Measurements from ENCODE around the gene UBE2E2. TPM values are rescaled to one million over a fixed set of nuclear protein-coding genes. Genes with fewer than 3 reads are reported as not detected.

Gene UBE2E2
- total RNA-seq, 3 donors from 2014 or later (not counting 1 experiment from before 2014, with no cell fraction given): 4.8 to 6.1 (median 5.3) TPM

DNA sequence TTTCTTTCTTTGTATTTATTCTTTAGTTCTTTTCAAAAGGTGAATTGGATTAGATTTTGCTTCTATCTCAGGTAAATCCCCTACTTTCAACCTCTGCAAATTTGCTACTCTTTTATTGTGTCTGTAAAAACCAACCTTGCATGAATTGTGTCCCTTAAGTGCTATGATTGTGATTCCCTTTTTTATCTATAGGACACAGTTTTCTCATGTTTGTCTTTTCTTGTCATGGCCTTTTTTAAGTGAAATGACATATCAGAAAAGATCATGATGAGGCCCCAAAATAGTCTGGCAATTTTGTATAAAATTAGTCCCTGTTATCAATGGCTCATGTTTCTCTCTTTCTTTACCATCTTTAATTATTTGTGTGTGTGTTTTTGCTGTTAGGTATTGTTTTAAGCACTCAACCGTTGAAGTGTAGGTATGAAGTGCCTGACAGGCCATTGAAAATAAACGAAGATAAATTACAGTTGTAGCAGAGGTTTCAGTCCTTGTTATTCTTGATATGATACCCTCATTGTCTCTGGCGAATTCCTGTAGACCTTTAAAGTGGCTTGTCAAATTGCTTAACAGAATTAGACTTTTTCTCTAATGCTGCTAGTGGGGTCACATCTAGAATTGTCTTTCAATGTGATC, 184.3 kb downstream of the UBE2E2 start:
- no peak overlapping the region for H3K27ac Mint-ChIP-seq
- no peak overlapping the region for H3K4me3 ChIP-seq (ENCODE audit: low read length)
- TF ChIP-seq, protein P1, sequence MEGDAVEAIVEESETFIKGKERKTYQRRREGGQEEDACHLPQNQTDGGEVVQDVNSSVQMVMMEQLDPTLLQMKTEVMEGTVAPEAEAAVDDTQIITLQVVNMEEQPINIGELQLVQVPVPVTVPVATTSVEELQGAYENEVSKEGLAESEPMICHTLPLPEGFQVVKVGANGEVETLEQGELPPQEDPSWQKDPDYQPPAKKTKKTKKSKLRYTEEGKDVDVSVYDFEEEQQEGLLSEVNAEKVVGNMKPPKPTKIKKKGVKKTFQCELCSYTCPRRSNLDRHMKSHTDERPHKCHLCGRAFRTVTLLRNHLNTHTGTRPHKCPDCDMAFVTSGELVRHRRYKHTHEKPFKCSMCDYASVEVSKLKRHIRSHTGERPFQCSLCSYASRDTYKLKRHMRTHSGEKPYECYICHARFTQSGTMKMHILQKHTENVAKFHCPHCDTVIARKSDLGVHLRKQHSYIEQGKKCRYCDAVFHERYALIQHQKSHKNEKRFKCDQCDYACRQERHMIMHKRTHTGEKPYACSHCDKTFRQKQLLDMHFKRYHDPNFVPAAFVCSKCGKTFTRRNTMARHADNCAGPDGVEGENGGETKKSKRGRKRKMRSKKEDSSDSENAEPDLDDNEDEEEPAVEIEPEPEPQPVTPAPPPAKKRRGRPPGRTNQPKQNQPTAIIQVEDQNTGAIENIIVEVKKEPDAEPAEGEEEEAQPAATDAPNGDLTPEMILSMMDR (IDR thresholded peaks at IDR 0.05): no peak
- H3K4me3 Mint-ChIP-seq: no peak overlapping the region
- no peaks in the 10 kb centered on the region for H3K36me3 Mint-ChIP-seq
- H3K9me3 Mint-ChIP-seq: no peaks in the 10 kb centered on the region
- H3K4me1 ChIP-seq (ENCODE audit: control insufficient read depth, insufficient read depth, low read length): no peaks in the 10 kb centered on the region
- peaks cover 0 to 2% of the 10 kb centered on the region in 2 donors for H3K4me1 Mint-ChIP-seq
- WGBS (ENCODE audit: insufficient coverage): 78% methylated on average over 3 of the region's 3 CpGs
- H3K27me3 Mint-ChIP-seq (ENCODE audit: low read depth in 2 of 2): peaks cover 0 to 6% of the 10 kb centered on the region in 2 donors
- H3K27me3 ChIP-seq (ENCODE audit: control insufficient read depth, insufficient read depth, low read length): no peaks in the 10 kb centered on the region
- intact Hi-C loops (cut with micrococcal nuclease): no loop called here
- DNase-seq (no peak), ATAC-seq (no peak)
- H3K27ac ChIP-seq (ENCODE audit: low read length): no peak overlapping the region
- H3K9me3 ChIP-seq (ENCODE audit: control insufficient read depth, insufficient read depth, low read length): no peaks in the 10 kb centered on the region
- H3K36me3 ChIP-seq (ENCODE audit: control insufficient read depth, insufficient read depth, low read length): no peaks in the 10 kb centered on the region

DNA sequence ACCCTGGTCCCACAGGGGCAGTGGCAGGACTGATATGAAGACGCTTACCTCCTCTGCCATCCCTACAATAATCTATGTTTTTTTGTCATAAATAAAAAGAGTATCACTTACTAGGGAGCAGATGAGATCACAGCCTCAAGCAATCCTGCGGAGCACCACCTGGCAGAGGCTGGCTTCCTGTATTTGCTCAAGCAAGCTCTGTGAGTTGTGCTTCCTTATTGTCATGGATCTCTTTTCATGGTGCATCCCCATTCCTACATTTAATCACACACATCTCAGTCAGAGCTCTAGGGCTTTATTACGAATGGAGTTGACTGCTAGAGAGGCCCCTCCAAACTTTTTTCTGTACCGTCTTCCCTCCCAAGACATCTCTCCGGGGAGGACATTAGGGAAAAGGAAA, 186.0 kb downstream of the UBE2E2 start:
- H3K27me3 ChIP-seq (ENCODE audit: control insufficient read depth, insufficient read depth, low read length): no peaks in the 10 kb centered on the region
- intact Hi-C loops (cut with micrococcal nuclease): no loop called here
- WGBS (ENCODE audit: insufficient coverage): 83% methylated on average over 4 of the region's 5 CpGs
- H3K4me3 Mint-ChIP-seq: no peak overlapping the region
- H3K4me1 ChIP-seq (ENCODE audit: control insufficient read depth, insufficient read depth, low read length): no peaks in the 10 kb centered on the region
- H3K36me3 ChIP-seq (ENCODE audit: control insufficient read depth, insufficient read depth, low read length): no peaks in the 10 kb centered on the region
- no peak overlapping the region for H3K27ac Mint-ChIP-seq
- no peak overlapping the region for H3K27ac ChIP-seq (ENCODE audit: low read length)
- peaks cover 0 to 6% of the 10 kb centered on the region in 2 donors for H3K4me1 Mint-ChIP-seq
- ATAC-seq: no peak
- TF ChIP-seq, protein P1 (IDR thresholded peaks at IDR 0.05): no peak
- peaks cover 0 to 8% of the 10 kb centered on the region in 2 donors for H3K27me3 Mint-ChIP-seq (ENCODE audit: low read depth in 2 of 2)
- no peaks in the 10 kb centered on the region for H3K36me3 Mint-ChIP-seq
- H3K4me3 ChIP-seq (ENCODE audit: low read length): no peak overlapping the region
- H3K9me3 Mint-ChIP-seq: no peaks in the 10 kb centered on the region
- no peak for DNase-seq
- no peaks in the 10 kb centered on the region for H3K9me3 ChIP-seq (ENCODE audit: control insufficient read depth, insufficient read depth, low read length)

DNA sequence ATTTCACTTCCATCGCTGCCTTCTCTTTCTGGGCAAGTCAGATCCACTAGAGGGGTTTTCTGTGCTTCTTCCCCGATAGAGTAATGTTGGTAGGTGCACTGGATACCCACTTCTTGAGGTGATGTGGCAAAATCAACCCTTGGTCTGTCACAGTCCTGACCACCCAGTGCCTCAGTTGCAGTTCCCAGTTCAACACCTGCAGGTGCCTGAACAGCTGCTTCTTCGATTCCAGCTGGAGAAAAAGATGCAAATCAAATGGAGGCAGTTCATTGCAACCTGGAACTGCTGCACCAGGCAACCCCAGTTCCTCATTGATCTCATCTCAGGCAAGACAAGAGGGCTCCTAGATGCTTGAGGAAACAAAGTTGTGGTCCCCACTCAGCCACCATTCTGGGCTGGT, 186.6 kb downstream of the UBE2E2 start:
- Mint-ChIP-seq H3K4me3 (no peak overlapping the region), H3K27ac (no peak overlapping the region), H3K36me3 (no peaks in the 10 kb centered on the region), H3K27me3 (ENCODE audit: low read depth in 2 of 2) (peaks cover 0 to 14% of the 10 kb centered on the region in 2 donors), H3K4me1 (peaks cover 0 to 6% of the 10 kb centered on the region in 2 donors), H3K9me3 (no peaks in the 10 kb centered on the region)
- Histone ChIP-seq H3K9me3 (ENCODE audit: control insufficient read depth, insufficient read depth, low read length) (no peaks in the 10 kb centered on the region), H3K27me3 (ENCODE audit: control insufficient read depth, insufficient read depth, low read length) (no peaks in the 10 kb centered on the region), H3K36me3 (ENCODE audit: control insufficient read depth, insufficient read depth, low read length) (no peaks in the 10 kb centered on the region), H3K27ac (ENCODE audit: low read length) (no peak overlapping the region), H3K4me1 (ENCODE audit: control insufficient read depth, insufficient read depth, low read length) (no peaks in the 10 kb centered on the region), H3K4me3 (ENCODE audit: low read length) (no peak overlapping the region)
- intact Hi-C loops (cut with micrococcal nuclease): no loop called here
- WGBS (ENCODE audit: insufficient coverage): 38% methylated on average over 3 of the region's 3 CpGs
- no peak for DNase-seq
- no peak for ATAC-seq
- TF ChIP-seq, protein P1 (IDR thresholded peaks at IDR 0.05): no peak

DNA sequence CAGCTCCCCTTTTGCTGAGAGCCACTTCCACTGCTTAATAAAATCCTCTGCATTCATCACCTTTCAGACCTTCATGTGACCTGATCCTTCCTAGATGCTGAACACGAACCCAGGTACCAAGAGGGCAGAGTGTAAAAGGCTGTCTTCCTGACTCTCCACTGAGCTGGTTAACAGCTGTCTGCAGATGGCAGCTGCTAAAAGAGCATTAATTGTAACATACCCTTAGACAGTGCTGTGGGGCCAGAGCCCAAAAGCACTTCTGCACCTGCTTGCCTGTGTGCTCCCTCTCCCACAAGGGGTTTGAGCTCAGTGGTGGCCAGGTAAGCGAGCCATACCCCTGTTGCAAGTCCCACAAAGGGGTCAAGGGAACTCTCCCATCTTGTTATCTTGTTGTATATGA, 187.3 kb downstream of the UBE2E2 start:
- ATAC-seq: no peak

More for the DNA sequence above, 187.3 kb downstream of the UBE2E2 start:
- TF ChIP-seq, protein P1 (IDR thresholded peaks at IDR 0.05): no peak
- 77% methylated on average over 2 of the region's 2 CpGs for WGBS (ENCODE audit: insufficient coverage)
- Mint-ChIP-seq H3K27me3 (ENCODE audit: low read depth in 2 of 2) (peaks cover 0 to 13% of the 10 kb centered on the region in 2 donors), H3K4me1 (peaks cover 0 to 6% of the 10 kb centered on the region in 2 donors), H3K36me3 (no peaks in the 10 kb centered on the region), H3K4me3 (no peak overlapping the region), H3K27ac (no peak overlapping the region), H3K9me3 (no peaks in the 10 kb centered on the region)
- Histone ChIP-seq H3K27me3 (ENCODE audit: control insufficient read depth, insufficient read depth, low read length) (no peaks in the 10 kb centered on the region), H3K36me3 (ENCODE audit: control insufficient read depth, insufficient read depth, low read length) (no peaks in the 10 kb centered on the region), H3K9me3 (ENCODE audit: control insufficient read depth, insufficient read depth, low read length) (no peaks in the 10 kb centered on the region), H3K4me3 (ENCODE audit: low read length) (no peak overlapping the region), H3K27ac (ENCODE audit: low read length) (no peak overlapping the region), H3K4me1 (ENCODE audit: control insufficient read depth, insufficient read depth, low read length) (no peaks in the 10 kb centered on the region)
- DNase-seq: no peak
- intact Hi-C loops (cut with micrococcal nuclease): no loop called here

All from natural killer cell (primary cell).